ENCODE measurements around the gene FOXL2NB.

DNA sequence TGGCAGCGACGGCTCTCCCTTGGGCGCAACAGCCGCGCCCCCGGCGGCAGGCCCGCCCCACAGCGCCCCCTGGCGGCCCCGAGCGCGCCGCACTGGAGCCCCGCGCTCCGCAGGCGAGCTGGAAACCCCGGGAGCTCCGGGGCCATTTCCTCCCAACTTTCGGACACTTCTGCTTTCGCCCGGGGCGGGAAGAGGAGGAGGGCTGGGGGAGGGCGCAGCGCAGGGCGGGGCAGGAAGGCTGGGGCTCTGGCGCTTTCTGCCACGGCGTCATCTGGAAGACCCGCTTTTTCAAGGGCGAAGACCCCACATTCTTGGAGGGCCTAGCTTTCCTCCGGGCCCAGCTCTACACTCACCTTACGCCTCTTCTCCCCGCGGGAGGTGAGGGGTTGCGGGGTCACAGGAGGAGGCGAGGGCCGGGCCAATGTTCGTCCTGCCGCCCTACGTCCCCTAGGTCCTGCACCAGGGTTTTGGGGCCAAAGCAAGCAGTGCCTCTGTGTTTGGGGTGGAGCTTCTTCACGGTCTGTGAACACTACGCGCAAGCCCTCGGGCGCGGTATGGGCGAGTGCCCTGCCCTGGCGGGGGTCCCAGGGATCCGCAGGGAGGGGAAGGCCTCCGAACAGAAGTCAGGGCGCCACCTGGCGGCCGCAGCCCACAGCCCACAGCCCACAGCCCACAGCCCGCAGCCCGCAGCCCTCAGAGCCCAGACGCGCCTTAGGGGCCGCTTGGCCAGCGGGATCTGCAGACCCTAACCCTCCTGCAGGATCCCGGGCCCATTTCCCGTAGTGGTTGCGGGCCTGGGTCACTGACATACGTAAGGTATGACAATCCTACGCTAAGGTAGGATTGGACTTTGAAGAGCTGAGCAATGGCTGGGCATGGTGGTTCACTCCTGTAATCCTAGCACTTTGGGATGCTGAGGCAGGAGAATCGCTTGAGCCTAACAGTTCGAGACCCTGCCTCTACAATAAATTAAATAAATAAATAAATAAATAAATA lies 31.2 kb upstream of the FOXL2NB start:
- peak; percentile 86 to 96 (median 92) for TF ChIP-seq CTCF (IDR thresholded peaks at IDR 0.05)
- TF ChIP-seq POLR2A (IDR thresholded peaks at IDR 0.05): peak; percentile 34
